GM12872 (cell line): ENCODE measurements around the gene MAP4K3.

ENCODE experiments used
- CTCF ChIP-seq: IDR thresholded peaks from 3 replicates; pipeline ENCODE4 v1.5.1; 2011; ENCODE audit warnings: low read depth, mild to moderate bottlenecking, low read length, moderate library complexity; ENCODE audit not compliant: insufficient read depth

Gene MAP4K3

GRCh38 chr2:39416140-39416539, 20.9 kb downstream of the MAP4K3 start:
- TF ChIP-seq CTCF: no peak

GRCh38 chr2:39413063-39413737, 23.9 kb downstream of the MAP4K3 start:
- TF ChIP-seq CTCF: no peak

GRCh38 chr2:39411181-39411944, 25.7 kb downstream of the MAP4K3 start:
- TF ChIP-seq CTCF: no peak

- TF ChIP-seq CTCF: no peak
Observed at GRCh38 chr2:39409697-39410389, 27.2 kb downstream of the MAP4K3 start.

GRCh38 chr2:39408351-39409136, 28.5 kb downstream of the MAP4K3 start:
- no peak for TF ChIP-seq CTCF

GRCh38 chr2:39407516-39408296, 29.4 kb downstream of the MAP4K3 start:
- TF ChIP-seq CTCF: no peak
